ENCODE data around the gene C10orf105. TPM values are rescaled to one million over a fixed set of nuclear protein-coding genes. Genes with fewer than 3 reads are reported as not detected.

Gene C10orf105
- total RNA-seq, 2 experiments from 2014 or later = 0.73 to 1.1 TPM

DNA sequence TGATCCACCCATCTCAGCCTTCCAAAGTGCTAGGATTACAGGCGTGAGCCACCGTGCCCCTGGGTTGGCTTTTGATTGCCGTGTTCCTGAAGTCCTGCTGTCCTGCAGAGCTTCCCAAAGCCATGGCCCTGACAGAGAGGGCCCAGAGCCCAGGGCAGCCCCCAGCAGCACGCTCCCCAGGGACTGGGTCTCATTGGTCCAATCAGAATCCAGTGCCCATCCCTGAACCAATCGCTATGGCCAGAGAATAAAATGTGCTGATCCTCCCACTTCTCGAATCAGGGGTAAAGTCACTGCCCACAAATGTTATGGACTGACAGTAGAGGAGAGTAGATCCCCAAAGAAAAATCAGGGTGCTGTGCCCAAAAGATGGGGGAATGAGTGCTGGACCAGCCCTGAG is 5.0 kb upstream of the C10orf105 start:
- no peaks in the 10 kb centered on the region for H3K36me3 Mint-ChIP-seq (ENCODE audit: low read depth)
- ChIA-PET CTCF (interaction anchor here (0.8 to 11.5 kb wide), 7 partner anchors 7 to 87 kb away, joined by 4 to 186 read pairs (median 25); partner anchors contain the start of gene VSIR), POLR2A (interaction anchor here (1.4 to 10.0 kb wide), 3 partner anchors 12 to 47 kb away, joined by 3 to 87 read pairs (median 4); partner anchors contain the start of gene VSIR)
- H3K4me1 Mint-ChIP-seq (ENCODE audit: low read depth) = peaks cover 73% of the 10 kb centered on the region
- no peaks in the 10 kb centered on the region for H3K27me3 Mint-ChIP-seq (ENCODE audit: low read depth)
- H3K9me3 Mint-ChIP-seq (ENCODE audit: insufficient read depth) = no peaks in the 10 kb centered on the region
- no peak overlapping the region for H3K4me3 Mint-ChIP-seq
- peak overlapping the region; percentile 70 for H3K27ac Mint-ChIP-seq
- DNase-seq (no peak), ATAC-seq (no peak)

DNA sequence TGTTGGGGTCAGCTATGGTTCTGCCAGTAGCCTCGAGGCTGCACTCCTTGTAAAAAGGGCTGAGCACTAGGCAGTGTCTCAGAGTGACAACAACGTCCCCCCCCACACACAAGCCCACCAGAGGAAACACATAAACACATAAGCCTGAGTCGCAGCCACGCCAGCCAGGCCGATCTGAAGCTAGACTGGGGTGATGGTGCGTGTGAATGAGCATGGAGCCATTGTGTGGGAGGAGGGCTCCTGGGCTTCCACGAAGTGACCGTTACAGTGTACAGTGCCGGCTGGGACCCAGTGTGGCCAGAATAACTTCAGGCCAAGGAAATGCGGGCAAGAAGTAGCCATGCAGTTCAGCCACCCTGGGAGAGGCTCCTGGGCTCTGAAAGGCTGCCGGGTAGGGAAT is 3.7 kb upstream of the C10orf105 start:
- Mint-ChIP-seq H3K4me3 (no peak overlapping the region), H3K4me1 (ENCODE audit: low read depth) (peaks cover 61% of the 10 kb centered on the region), H3K36me3 (ENCODE audit: low read depth) (no peaks in the 10 kb centered on the region), H3K27me3 (ENCODE audit: low read depth) (no peaks in the 10 kb centered on the region), H3K27ac (peak overlapping the region; percentile 11), H3K9me3 (ENCODE audit: insufficient read depth) (no peaks in the 10 kb centered on the region)
- CTCF ChIA-PET = interaction anchor here (1.2 to 11.5 kb wide), 4 partner anchors 11 to 49 kb away, joined by 3 to 186 read pairs (median 4); partner anchors contain the start of gene VSIR
- POLR2A ChIA-PET = interaction anchor here (0.6 to 1.7 kb wide), 5 partner anchors 9 to 50 kb away, joined by 3 to 4 read pairs (median 3); no protein-coding TSS in a partner anchor
- DNase-seq (no peak), ATAC-seq (no peak)

DNA sequence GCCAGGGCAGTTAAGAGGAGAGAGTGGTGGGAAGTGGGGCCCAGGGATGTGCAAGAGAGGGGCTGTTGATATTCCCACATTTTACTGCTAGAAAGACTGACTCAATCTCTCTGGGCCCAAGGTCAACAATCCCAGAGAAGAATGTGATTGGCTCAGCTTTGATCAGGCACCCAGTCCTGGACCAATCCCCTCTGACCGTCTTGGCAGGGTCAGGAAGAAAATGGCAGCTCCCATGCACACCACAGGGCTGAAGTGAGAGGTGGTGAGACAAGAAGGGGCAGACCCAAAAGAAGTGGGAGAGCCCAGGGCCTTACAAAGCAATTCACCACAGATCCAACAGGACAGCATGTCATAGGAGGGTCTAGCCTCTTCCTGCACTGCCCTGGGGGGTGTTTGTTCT is 3.3 kb upstream of the C10orf105 start:
- Mint-ChIP-seq H3K27ac (peak overlapping the region; percentile 73), H3K27me3 (ENCODE audit: low read depth) (no peaks in the 10 kb centered on the region), H3K4me3 (no peak overlapping the region), H3K4me1 (ENCODE audit: low read depth) (peaks cover 56% of the 10 kb centered on the region), H3K36me3 (ENCODE audit: low read depth) (no peaks in the 10 kb centered on the region), H3K9me3 (ENCODE audit: insufficient read depth) (no peaks in the 10 kb centered on the region)
- ATAC-seq (no peak), DNase-seq (no peak)
- POLR2A ChIA-PET = interaction anchor here (0.6 to 1.5 kb wide), 2 partner anchors 34 to 51 kb away, joined by 3 read pairs; no protein-coding TSS in a partner anchor
- CTCF ChIA-PET = interaction anchor here (1.2 to 11.5 kb wide), 5 partner anchors 10 to 50 kb away, joined by 3 to 186 read pairs (median 4); partner anchors contain the start of gene VSIR

DNA sequence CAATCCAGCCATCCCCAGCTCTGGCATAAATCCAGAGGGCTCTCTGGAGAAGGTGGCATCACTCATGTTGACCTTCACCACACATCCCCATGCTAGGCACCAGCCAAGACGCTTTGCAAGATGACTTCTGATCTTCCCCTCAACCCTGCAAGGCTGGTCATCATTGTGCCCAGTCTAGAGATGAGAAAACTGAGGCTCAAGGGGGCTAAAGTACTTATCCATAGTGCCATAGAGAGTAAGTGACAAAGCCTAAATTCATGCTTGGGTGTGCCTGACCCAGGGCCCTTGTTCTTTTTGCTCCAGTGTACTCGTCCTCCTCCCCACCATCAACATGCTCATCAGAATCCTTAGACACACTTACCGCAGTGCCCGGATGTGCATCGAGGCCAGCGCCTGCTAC is 1.7 kb upstream of the C10orf105 start:
- peaks cover 41% of the 10 kb centered on the region for H3K4me1 Mint-ChIP-seq (ENCODE audit: low read depth)
- no peaks in the 10 kb centered on the region for H3K27me3 Mint-ChIP-seq (ENCODE audit: low read depth)
- POLR2A ChIA-PET = interaction anchor here (0.9 kb wide), 1 partner anchor 15 kb away, joined by 3 read pairs; no protein-coding TSS in a partner anchor
- H3K9me3 Mint-ChIP-seq (ENCODE audit: insufficient read depth) = no peaks in the 10 kb centered on the region
- H3K4me3 Mint-ChIP-seq = no peak overlapping the region
- DNase-seq = no peak
- H3K27ac Mint-ChIP-seq = no peak overlapping the region
- ATAC-seq = no peak
- CTCF ChIA-PET = interaction anchor here (1.4 to 2.0 kb wide), 2 partner anchors 24 to 52 kb away, joined by 5 to 7 read pairs; partner anchors contain the start of gene VSIR
- no peaks in the 10 kb centered on the region for H3K36me3 Mint-ChIP-seq (ENCODE audit: low read depth)

DNA sequence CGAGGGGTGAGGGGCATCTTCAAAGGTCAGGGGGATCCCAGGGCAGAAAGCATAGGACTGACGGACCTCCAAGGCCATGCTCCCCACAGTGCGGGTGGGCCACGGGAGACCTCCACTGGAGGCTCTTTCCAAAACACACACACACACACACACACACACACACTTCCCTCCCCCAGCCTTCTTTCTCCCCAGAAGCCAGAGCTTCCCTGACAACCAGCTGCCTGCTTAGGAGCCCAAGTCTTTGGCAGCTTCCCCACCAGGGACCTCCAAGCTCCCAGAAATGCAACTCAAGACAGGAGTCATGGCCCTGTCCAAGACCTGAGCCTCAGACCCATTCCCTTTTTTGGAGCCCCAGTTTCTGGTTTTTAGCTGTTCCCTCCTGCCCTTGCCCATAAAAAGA is 710 bp upstream of the C10orf105 start:
- ChIA-PET CTCF (interaction anchor here (0.7 to 2.0 kb wide), 4 partner anchors 9 to 53 kb away, joined by 3 to 7 read pairs (median 4); partner anchors contain the start of gene VSIR), POLR2A (interaction anchor here (0.9 kb wide), 1 partner anchor 16 kb away, joined by 3 read pairs; no protein-coding TSS in a partner anchor)
- H3K36me3 Mint-ChIP-seq (ENCODE audit: low read depth) = no peaks in the 10 kb centered on the region
- no peaks in the 10 kb centered on the region for H3K9me3 Mint-ChIP-seq (ENCODE audit: insufficient read depth)
- no peak overlapping the region for H3K4me3 Mint-ChIP-seq
- DNase-seq (no peak), ATAC-seq (no peak)
- peak overlapping the region; percentile 49 for H3K27ac Mint-ChIP-seq
- H3K4me1 Mint-ChIP-seq (ENCODE audit: low read depth) = peaks cover 36% of the 10 kb centered on the region
- no peaks in the 10 kb centered on the region for H3K27me3 Mint-ChIP-seq (ENCODE audit: low read depth)

DNA sequence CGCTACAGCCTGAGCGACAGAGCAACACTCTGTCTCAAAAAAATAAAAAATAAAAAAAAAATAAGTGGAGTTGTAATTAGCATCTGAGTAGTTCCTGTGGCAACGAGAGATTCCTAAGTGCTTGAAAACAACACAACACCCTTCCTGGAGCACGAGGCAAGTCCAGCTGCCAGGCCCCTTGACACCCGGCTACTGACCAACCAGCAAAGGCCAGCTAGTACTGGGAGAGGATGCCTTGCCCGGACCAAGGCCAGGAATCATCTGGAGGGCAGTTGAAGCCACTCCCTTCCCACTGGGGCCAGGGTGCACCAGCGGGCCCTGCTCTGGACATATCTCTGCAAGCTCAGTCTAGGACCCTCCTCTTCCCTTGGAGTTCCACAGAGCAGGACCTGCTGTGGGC is 536 bp downstream of the C10orf105 start:
- Mint-ChIP-seq H3K27ac (no peak overlapping the region), H3K27me3 (ENCODE audit: low read depth) (no peaks in the 10 kb centered on the region), H3K4me3 (no peak overlapping the region), H3K4me1 (ENCODE audit: low read depth) (peaks cover 35% of the 10 kb centered on the region), H3K36me3 (ENCODE audit: low read depth) (peaks cover 3% of the 10 kb centered on the region), H3K9me3 (ENCODE audit: insufficient read depth) (no peaks in the 10 kb centered on the region)
- CTCF ChIA-PET = interaction anchor here (1.9 kb wide), 1 partner anchor 11 kb away, joined by 8 read pairs; no protein-coding TSS in a partner anchor
- DNase-seq (no peak), ATAC-seq (no peak)
- POLR2A ChIA-PET = interaction anchor here (0.7 kb wide), 1 partner anchor 19 kb away, joined by 4 read pairs; no protein-coding TSS in a partner anchor

DNA sequence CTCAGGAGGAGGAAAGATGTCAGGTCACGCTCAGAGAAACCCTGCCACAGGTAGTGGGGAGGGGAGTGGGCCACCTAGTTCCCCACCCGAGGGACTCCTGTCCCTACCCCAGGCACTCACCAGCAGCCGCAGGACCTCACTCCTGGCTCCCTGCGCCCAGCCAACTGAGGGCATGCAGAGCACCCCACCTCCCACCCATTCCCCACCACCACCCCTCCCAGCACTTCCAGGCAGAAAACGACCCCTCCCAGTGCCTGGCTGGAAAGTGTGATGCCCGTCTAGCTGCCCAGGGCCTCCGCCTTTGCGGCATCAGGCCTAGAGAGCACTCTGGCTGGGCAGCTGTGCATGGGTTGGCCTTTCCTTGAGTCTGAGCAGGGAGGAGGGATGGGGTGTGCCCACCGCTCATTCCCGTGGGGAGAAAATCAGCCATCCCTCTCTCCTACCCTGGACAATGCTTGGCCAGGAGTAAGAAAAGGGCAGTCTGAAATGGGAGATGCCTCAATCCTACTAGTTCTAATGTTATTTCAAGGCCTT is 1.3 kb downstream of the C10orf105 start:
- H3K36me3 Mint-ChIP-seq (ENCODE audit: low read depth) = peaks cover 3% of the 10 kb centered on the region

DNA sequence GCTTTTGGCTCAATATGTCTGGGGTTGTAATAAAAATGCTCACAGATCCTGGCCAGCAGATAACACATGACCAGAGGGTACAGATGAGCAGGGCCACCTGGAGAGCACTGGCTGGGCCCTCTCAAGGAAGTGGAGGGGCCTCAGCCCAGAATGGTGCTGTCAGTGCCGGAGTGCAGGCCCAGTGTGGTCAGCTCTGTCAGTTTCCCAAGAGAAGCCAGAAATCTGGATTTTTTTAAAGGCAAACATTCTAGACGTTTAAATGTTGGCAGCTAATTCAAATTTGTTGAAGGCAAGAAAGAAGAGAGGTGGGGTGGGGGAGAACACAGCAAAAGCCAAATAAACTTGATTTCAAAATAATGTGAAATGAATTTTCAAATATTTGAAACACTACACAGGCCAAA is 2.0 kb downstream of the C10orf105 start:
- no peak for DNase-seq
- Mint-ChIP-seq H3K36me3 (ENCODE audit: low read depth) (peaks cover 3% of the 10 kb centered on the region), H3K4me3 (no peak overlapping the region), H3K27ac (peak overlapping the region; percentile 32), H3K9me3 (ENCODE audit: insufficient read depth) (no peaks in the 10 kb centered on the region), H3K4me1 (ENCODE audit: low read depth) (peaks cover 36% of the 10 kb centered on the region), H3K27me3 (ENCODE audit: low read depth) (no peaks in the 10 kb centered on the region)
- CTCF ChIA-PET = interaction anchor here (0.8 to 7.3 kb wide), 8 partner anchors 9 to 56 kb away, joined by 3 to 50 read pairs (median 8); partner anchors contain the start of gene VSIR
- POLR2A ChIA-PET = no interaction called here
- ATAC-seq = no peak

More for the DNA sequence above, 1.3 kb downstream of the C10orf105 start:
- H3K27ac Mint-ChIP-seq = no peak overlapping the region
- H3K9me3 Mint-ChIP-seq (ENCODE audit: insufficient read depth) = no peaks in the 10 kb centered on the region
- ATAC-seq (no peak), DNase-seq (no peak)
- peaks cover 35% of the 10 kb centered on the region for H3K4me1 Mint-ChIP-seq (ENCODE audit: low read depth)
- H3K27me3 Mint-ChIP-seq (ENCODE audit: low read depth) = no peaks in the 10 kb centered on the region
- CTCF ChIA-PET = interaction anchor here (1.4 to 7.3 kb wide), 5 partner anchors 8 to 55 kb away, joined by 4 to 50 read pairs (median 8); partner anchors contain the start of gene VSIR
- no peak overlapping the region for H3K4me3 Mint-ChIP-seq
- POLR2A ChIA-PET = no interaction called here

DNA sequence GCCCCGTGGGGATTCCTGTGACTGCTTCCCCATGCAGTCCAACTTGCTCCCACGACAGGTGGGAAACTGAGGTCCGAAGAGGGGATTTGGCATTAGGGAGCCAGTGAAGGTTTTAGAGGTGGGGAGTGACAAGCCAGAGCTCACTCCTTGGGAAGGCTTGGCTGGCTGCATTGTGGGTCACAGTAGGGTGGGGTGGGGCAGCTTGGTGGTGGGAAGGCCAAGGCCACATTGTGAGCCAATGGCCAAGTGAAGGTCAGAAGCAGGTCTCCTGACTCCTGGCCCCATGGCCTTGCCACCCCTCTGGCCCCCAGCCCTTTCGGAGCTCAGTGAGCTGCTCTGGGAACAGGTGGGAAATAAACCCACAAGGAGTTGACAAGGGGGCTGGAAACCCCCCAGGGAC is 2.5 kb downstream of the C10orf105 start:
- no peak overlapping the region for H3K27ac Mint-ChIP-seq

DNA sequence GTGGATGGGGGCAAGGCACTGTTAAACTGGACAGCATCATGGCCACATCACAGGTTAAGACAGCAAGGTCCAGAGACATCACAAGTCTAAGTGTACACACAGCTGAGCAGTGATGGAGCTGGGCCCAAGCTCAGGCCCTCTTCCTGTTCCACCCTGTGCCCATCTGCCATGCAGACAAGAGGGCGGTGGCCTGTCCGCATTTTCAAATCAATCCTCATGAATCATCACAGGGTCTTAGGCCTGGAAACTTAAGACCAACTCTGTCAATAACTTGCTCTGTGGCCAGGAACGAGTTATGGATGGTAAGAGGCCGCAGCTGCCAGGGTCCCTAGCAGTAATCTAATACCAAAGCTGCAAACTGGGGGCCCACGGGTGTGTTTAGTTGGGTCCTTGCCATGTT is 3.2 kb downstream of the C10orf105 start:
- no peaks in the 10 kb centered on the region for H3K9me3 Mint-ChIP-seq (ENCODE audit: insufficient read depth)
- ChIA-PET CTCF (interaction anchor here (0.7 to 7.3 kb wide), 6 partner anchors 8 to 96 kb away, joined by 3 to 50 read pairs (median 8); partner anchors contain the start of gene VSIR), POLR2A (no interaction called here)
- H3K4me3 Mint-ChIP-seq = no peak overlapping the region
- no peaks in the 10 kb centered on the region for H3K27me3 Mint-ChIP-seq (ENCODE audit: low read depth)
- H3K36me3 Mint-ChIP-seq (ENCODE audit: low read depth) = peaks cover 3% of the 10 kb centered on the region
- ATAC-seq = no peak
- no peak for DNase-seq
- peaks cover 45% of the 10 kb centered on the region for H3K4me1 Mint-ChIP-seq (ENCODE audit: low read depth)
- H3K27ac Mint-ChIP-seq = no peak overlapping the region

More for the DNA sequence above, 2.5 kb downstream of the C10orf105 start:
- ChIA-PET CTCF (interaction anchor here (0.8 to 7.3 kb wide), 7 partner anchors 9 to 57 kb away, joined by 3 to 50 read pairs (median 8); partner anchors contain the start of gene VSIR), POLR2A (no interaction called here)
- Mint-ChIP-seq H3K9me3 (ENCODE audit: insufficient read depth) (no peaks in the 10 kb centered on the region), H3K36me3 (ENCODE audit: low read depth) (peaks cover 3% of the 10 kb centered on the region), H3K27me3 (ENCODE audit: low read depth) (no peaks in the 10 kb centered on the region), H3K4me3 (no peak overlapping the region), H3K4me1 (ENCODE audit: low read depth) (peaks cover 39% of the 10 kb centered on the region)
- ATAC-seq (no peak), DNase-seq (no peak)

DNA sequence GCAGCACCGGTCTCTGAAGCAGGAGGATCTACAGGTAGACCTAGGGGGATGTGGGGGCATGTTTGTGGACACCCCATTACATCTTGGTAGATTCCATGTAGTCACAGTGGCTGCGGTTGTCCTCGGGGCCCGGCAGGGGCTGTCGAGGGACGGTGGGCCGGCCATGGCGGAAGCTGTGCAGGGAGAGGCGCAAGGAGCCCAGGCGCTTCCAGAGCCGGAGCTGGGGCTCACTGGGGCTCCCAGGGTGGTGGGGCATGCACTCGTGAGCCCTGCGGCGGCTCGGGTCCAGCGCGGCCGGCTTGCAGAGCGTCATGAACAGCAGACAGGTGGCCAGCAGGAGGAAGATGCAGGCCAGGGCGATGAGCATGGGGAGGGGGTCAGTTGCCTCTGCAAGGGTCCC is 3.7 kb downstream of the C10orf105 start:
- Mint-ChIP-seq H3K4me3 (no peak overlapping the region), H3K27me3 (ENCODE audit: low read depth) (no peaks in the 10 kb centered on the region), H3K27ac (peak overlapping the region; percentile 63), H3K9me3 (ENCODE audit: insufficient read depth) (no peaks in the 10 kb centered on the region), H3K36me3 (ENCODE audit: low read depth) (peaks cover 3% of the 10 kb centered on the region), H3K4me1 (ENCODE audit: low read depth) (peaks cover 48% of the 10 kb centered on the region)
- ATAC-seq = no peak
- ChIA-PET POLR2A (interaction anchor here (1.8 kb wide), 1 partner anchor 13 kb away, joined by 5 read pairs; no protein-coding TSS in a partner anchor), CTCF (interaction anchor here (0.7 to 7.3 kb wide), 4 partner anchors 8 to 96 kb away, joined by 3 to 50 read pairs (median 10); partner anchors contain the start of gene VSIR)
- no peak for DNase-seq
